ENCODE data around the gene GSN.

GSN gene

DNA sequence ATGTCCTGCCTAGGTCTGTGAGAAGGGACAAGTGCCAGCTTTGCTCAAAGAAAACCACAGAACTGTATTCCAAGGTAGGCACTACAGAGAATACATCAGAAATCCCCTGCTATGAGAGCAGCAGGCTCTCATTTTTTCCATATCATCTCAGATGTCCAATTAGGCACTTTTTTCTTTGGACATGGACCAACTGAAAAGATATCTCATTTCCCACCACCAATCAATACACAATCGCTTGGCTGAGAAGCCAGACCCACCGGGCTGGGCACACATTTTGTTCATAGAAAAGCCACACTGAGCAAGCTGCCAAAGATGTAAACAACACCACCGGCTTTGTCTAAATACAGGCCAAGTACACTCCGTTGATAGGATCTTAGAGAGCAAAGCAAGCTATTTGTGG, 76.2 kb downstream of the GSN start:
- TF ChIP-seq CTCF (IDR thresholded peaks at IDR 0.05; ENCODE audit: low read depth, low read length, poor library complexity, severe bottlenecking): no peak
- no peak for TF ChIP-seq EZH2phosphoT487 (IDR thresholded peaks at IDR 0.05; ENCODE audit: borderline replicate concordance, low read length)
- Histone ChIP-seq H3K4me3 (ENCODE audit: low read length) (no peak overlapping the region), H3K4me2 (ENCODE audit: low read length) (no peak overlapping the region), H3K4me1 (ENCODE audit: control insufficient read depth, low read length) (no peaks in the 10 kb centered on the region), H3F3A (ENCODE audit: control insufficient read depth, insufficient read depth) (no peaks in the 10 kb centered on the region), H3K36me3 (ENCODE audit: control insufficient read depth, low read length) (no peaks in the 10 kb centered on the region), H3K9me2 (replicated peaks; ENCODE audit: control insufficient read depth, low read length) (no peaks in the 10 kb centered on the region), H3K9me3 (ENCODE audit: control insufficient read depth, insufficient read depth, low read length) (no peaks in the 10 kb centered on the region), H3K79me2 (ENCODE audit: control insufficient read depth, low read length) (no peaks in the 10 kb centered on the region), H3K27me3 (ENCODE audit: control insufficient read depth, low read length) (no peaks in the 10 kb centered on the region), H3K27ac (ENCODE audit: low read depth, low read length) (no peak overlapping the region), H4K20me1 (ENCODE audit: control insufficient read depth, insufficient read depth, low read depth, low read length) (no peaks in the 10 kb centered on the region)

DNA sequence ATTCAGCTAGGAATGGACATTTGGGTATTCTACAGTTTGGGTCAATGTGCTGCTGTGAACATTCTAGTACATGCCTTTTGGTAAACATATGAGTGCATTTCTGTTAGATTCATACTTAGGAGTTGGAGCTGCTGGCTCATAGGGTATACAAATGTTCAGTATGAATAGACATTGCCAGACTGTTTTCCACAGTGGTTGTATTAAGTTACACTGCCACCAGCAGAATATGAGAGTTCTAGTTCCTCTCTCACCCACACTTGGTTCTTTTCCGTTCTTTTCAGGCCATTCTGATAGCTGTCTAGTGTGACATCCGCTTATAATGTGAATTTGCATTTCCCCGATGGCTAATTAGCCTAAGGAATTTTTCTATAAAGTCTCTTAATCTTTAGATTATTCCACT, 77.1 kb downstream of the GSN start:
- Histone ChIP-seq H3K9me2 (replicated peaks; ENCODE audit: control insufficient read depth, low read length) (no peaks in the 10 kb centered on the region), H3K4me1 (ENCODE audit: control insufficient read depth, low read length) (peaks cover 6% of the 10 kb centered on the region), H3K79me2 (ENCODE audit: control insufficient read depth, low read length) (no peaks in the 10 kb centered on the region), H3K4me2 (ENCODE audit: low read length) (no peak overlapping the region), H3K27ac (ENCODE audit: low read depth, low read length) (no peak overlapping the region), H3K4me3 (ENCODE audit: low read length) (no peak overlapping the region), H3K27me3 (ENCODE audit: control insufficient read depth, low read length) (no peaks in the 10 kb centered on the region), H3K9me3 (ENCODE audit: control insufficient read depth, insufficient read depth, low read length) (no peaks in the 10 kb centered on the region), H4K20me1 (ENCODE audit: control insufficient read depth, insufficient read depth, low read depth, low read length) (no peaks in the 10 kb centered on the region), H3F3A (ENCODE audit: control insufficient read depth, insufficient read depth) (no peaks in the 10 kb centered on the region), H3K36me3 (ENCODE audit: control insufficient read depth, low read length) (no peaks in the 10 kb centered on the region)
- TF ChIP-seq EZH2phosphoT487 (IDR thresholded peaks at IDR 0.05; ENCODE audit: borderline replicate concordance, low read length) (no peak), CTCF (IDR thresholded peaks at IDR 0.05; ENCODE audit: low read depth, low read length, poor library complexity, severe bottlenecking) (no peak)

DNA sequence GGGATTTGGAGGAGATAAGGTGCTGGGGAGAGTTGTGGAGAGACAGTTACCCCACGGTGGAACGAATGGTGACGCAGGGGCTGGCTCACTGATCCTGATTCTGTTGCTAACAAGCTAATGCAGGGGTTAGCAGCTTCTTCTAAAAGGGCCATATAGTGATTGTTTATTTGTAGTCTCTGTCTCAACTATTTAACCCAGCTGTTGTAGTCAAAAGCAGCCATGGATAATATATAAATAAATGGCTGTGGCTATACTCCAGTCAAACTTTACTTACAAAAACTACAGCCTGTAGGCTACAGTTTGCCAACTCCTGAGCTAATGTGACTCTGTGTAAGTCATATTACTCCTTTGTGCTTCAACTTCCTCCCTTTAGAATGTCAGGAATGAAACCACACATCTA, 80.3 kb downstream of the GSN start:
- no peak for TF ChIP-seq EZH2phosphoT487 (IDR thresholded peaks at IDR 0.05; ENCODE audit: borderline replicate concordance, low read length)
- TF ChIP-seq CTCF (IDR thresholded peaks at IDR 0.05; ENCODE audit: low read depth, low read length, poor library complexity, severe bottlenecking): no peak
- H3K9me2 ChIP-seq (replicated peaks; ENCODE audit: control insufficient read depth, low read length): no peaks in the 10 kb centered on the region
- no peaks in the 10 kb centered on the region for H3K27me3 ChIP-seq (ENCODE audit: control insufficient read depth, low read length)
- H3K36me3 ChIP-seq (ENCODE audit: control insufficient read depth, low read length): no peaks in the 10 kb centered on the region
- no peaks in the 10 kb centered on the region for H3F3A ChIP-seq (ENCODE audit: control insufficient read depth, insufficient read depth)
- H3K9me3 ChIP-seq (ENCODE audit: control insufficient read depth, insufficient read depth, low read length): no peaks in the 10 kb centered on the region
- no peaks in the 10 kb centered on the region for H4K20me1 ChIP-seq (ENCODE audit: control insufficient read depth, insufficient read depth, low read depth, low read length)
- H3K4me1 ChIP-seq (ENCODE audit: control insufficient read depth, low read length): peaks cover 8% of the 10 kb centered on the region
- no peak overlapping the region for H3K4me2 ChIP-seq (ENCODE audit: low read length)
- H3K4me3 ChIP-seq (ENCODE audit: low read length): no peak overlapping the region
- H3K79me2 ChIP-seq (ENCODE audit: control insufficient read depth, low read length): no peaks in the 10 kb centered on the region
- no peak overlapping the region for H3K27ac ChIP-seq (ENCODE audit: low read depth, low read length)

- Histone ChIP-seq H3K36me3 (ENCODE audit: control insufficient read depth, low read length) (no peaks in the 10 kb centered on the region), H4K20me1 (ENCODE audit: control insufficient read depth, insufficient read depth, low read depth, low read length) (no peaks in the 10 kb centered on the region), H3K4me3 (ENCODE audit: low read length) (no peak overlapping the region), H3K27me3 (ENCODE audit: control insufficient read depth, low read length) (no peaks in the 10 kb centered on the region), H3K27ac (ENCODE audit: low read depth, low read length) (no peak overlapping the region), H3K4me1 (ENCODE audit: control insufficient read depth, low read length) (peaks cover 8% of the 10 kb centered on the region), H3K9me3 (ENCODE audit: control insufficient read depth, insufficient read depth, low read length) (no peaks in the 10 kb centered on the region), H3K79me2 (ENCODE audit: control insufficient read depth, low read length) (no peaks in the 10 kb centered on the region), H3K9me2 (replicated peaks; ENCODE audit: control insufficient read depth, low read length) (no peaks in the 10 kb centered on the region), H3F3A (ENCODE audit: control insufficient read depth, insufficient read depth) (no peaks in the 10 kb centered on the region), H3K4me2 (ENCODE audit: low read length) (no peak overlapping the region)
- no peak for TF ChIP-seq CTCF (IDR thresholded peaks at IDR 0.05; ENCODE audit: low read depth, low read length, poor library complexity, severe bottlenecking)
- no peak for TF ChIP-seq EZH2phosphoT487 (IDR thresholded peaks at IDR 0.05; ENCODE audit: borderline replicate concordance, low read length)
Measured at GRCh38 chr9:121349009-121349408, 81.0 kb downstream of the GSN start.
